Osteoblast (primary cell): ENCODE data around the gene MEF2A. TPM values are rescaled to one million over a fixed set of nuclear protein-coding genes. Genes with fewer than 3 reads are reported as not detected.
A peak's percentile ranks its signal among the peaks of the same experiment; 100 is the strongest.

Source experiments
- DNase-seq: peaks from one replicate; pipeline ENCODE4 v3.0.0; 2011; ENCODE audit warnings: low spot score, mixed read lengths; ENCODE audit not compliant: insufficient read length; ENCODE audit errors: missing footprints
- H2AFZ ChIP-seq: 2 replicates; pipeline ENCODE4 v1.6.0; 2011; ENCODE audit warnings: mild to moderate bottlenecking, low read length
- H3K27ac ChIP-seq: 2 replicates; pipeline ENCODE4 v1.5.1; 2011; ENCODE audit warnings: mild to moderate bottlenecking, low read depth, low read length, moderate library complexity
- H3K27me3 ChIP-seq: 2 replicates; pipeline ENCODE4 v1.6.0; 2012; ENCODE audit warnings: mild to moderate bottlenecking, control low read depth, inconsistent platforms, low read length, moderate library complexity; ENCODE audit not compliant: insufficient read depth
- H3K36me3 ChIP-seq: 2 replicates; pipeline ENCODE4 v1.5.1; 2011; ENCODE audit warnings: mild to moderate bottlenecking, low read length, control low read depth, moderate library complexity; ENCODE audit not compliant: insufficient read depth
- H3K4me1 ChIP-seq: 2 replicates; pipeline ENCODE4 v1.5.1; 2011; ENCODE audit warnings: mild to moderate bottlenecking, low read length, control low read depth, moderate library complexity; ENCODE audit not compliant: insufficient read depth
- H3K4me2 ChIP-seq: 2 replicates; pipeline ENCODE4 v1.6.0; 2011; ENCODE audit warnings: mild to moderate bottlenecking, low read length; ENCODE audit not compliant: insufficient read depth
- H3K4me3 ChIP-seq: fragments of 200-600 bp; sonication (generic); 3 replicates; pipeline ENCODE4 v1.5.1; 2012; ENCODE audit warnings: mild to moderate bottlenecking, low read length, inconsistent platforms; ENCODE audit not compliant: insufficient read depth
- H3K79me2 ChIP-seq: 2 replicates; pipeline ENCODE4 v1.6.0; 2012; ENCODE audit warnings: mild to moderate bottlenecking, low read length, control low read depth, inconsistent platforms; ENCODE audit not compliant: insufficient read depth
- H3K9me3 ChIP-seq: 2 replicates; pipeline ENCODE4 v1.5.1; 2011; ENCODE audit warnings: low read depth, low read length, control low read depth
- H4K20me1 ChIP-seq: 2 replicates; pipeline ENCODE4 v1.6.0; 2012; ENCODE audit warnings: mild to moderate bottlenecking, low read length, control low read depth; ENCODE audit not compliant: insufficient read depth
- CTCF ChIP-seq: IDR thresholded peaks from 2 replicates; pipeline ENCODE4 v1.5.1; 2011; ENCODE audit warnings: mild to moderate bottlenecking, low read depth, low read length, moderate library complexity; ENCODE audit errors: extremely low read depth
- total RNA-seq: library from RNA; depleted of rRNA; stranded (reverse); fragments of >200 nt; gene quantifications from 2 replicates; pipeline ENCODE4 v1.2.3, GENCODE V29; 2012

Gene MEF2A
- total RNA-seq, 1 donor: 55.4 TPM

- DNase-seq: no peak
- no peaks in the 10 kb centered on the region for H3K9me3 ChIP-seq
- no peaks in the 10 kb centered on the region for H4K20me1 ChIP-seq
- no peak overlapping the region for H2AFZ ChIP-seq
- H3K4me2 ChIP-seq: no peak overlapping the region
- H3K36me3 ChIP-seq: peaks cover 11% of the 10 kb centered on the region
- peaks cover 4% of the 10 kb centered on the region for H3K79me2 ChIP-seq
- H3K27me3 ChIP-seq: no peaks in the 10 kb centered on the region
- TF ChIP-seq CTCF: no peak
- no peak overlapping the region for H3K4me3 ChIP-seq
- H3K27ac ChIP-seq: no peak overlapping the region
- H3K4me1 ChIP-seq: peaks cover 6% of the 10 kb centered on the region
These were observed 161.5 kb downstream of the MEF2A start for GRCh38 chr15:99727330-99727729.

- Histone ChIP-seq H3K36me3 (peaks cover 11% of the 10 kb centered on the region), H3K4me1 (peaks cover 7% of the 10 kb centered on the region), H4K20me1 (no peaks in the 10 kb centered on the region), H3K4me2 (no peak overlapping the region), H3K27ac (no peak overlapping the region), H3K4me3 (no peak overlapping the region), H2AFZ (no peak overlapping the region), H3K27me3 (no peaks in the 10 kb centered on the region), H3K79me2 (peaks cover 4% of the 10 kb centered on the region), H3K9me3 (no peaks in the 10 kb centered on the region)
- DNase-seq: no peak
- TF ChIP-seq CTCF: no peak
These were observed 161.9 kb downstream of the MEF2A start for GRCh38 chr15:99727733-99728132.

- Histone ChIP-seq H3K79me2 (peaks cover 4% of the 10 kb centered on the region), H3K27me3 (no peaks in the 10 kb centered on the region), H3K9me3 (no peaks in the 10 kb centered on the region), H3K27ac (no peak overlapping the region), H3K36me3 (peaks cover 11% of the 10 kb centered on the region), H3K4me2 (no peak overlapping the region), H4K20me1 (no peaks in the 10 kb centered on the region), H2AFZ (no peak overlapping the region), H3K4me1 (peaks cover 7% of the 10 kb centered on the region), H3K4me3 (no peak overlapping the region)
- no peak for DNase-seq
- TF ChIP-seq CTCF: no peak
These were observed 163.1 kb downstream of the MEF2A start for GRCh38 chr15:99728916-99729315.

- TF ChIP-seq CTCF: no peak
- H3K36me3 ChIP-seq: peaks cover 11% of the 10 kb centered on the region
- DNase-seq: no peak
- no peaks in the 10 kb centered on the region for H3K9me3 ChIP-seq
- H4K20me1 ChIP-seq: no peaks in the 10 kb centered on the region
- H2AFZ ChIP-seq: no peak overlapping the region
- H3K27me3 ChIP-seq: no peaks in the 10 kb centered on the region
- H3K79me2 ChIP-seq: peaks cover 4% of the 10 kb centered on the region
- peaks cover 7% of the 10 kb centered on the region for H3K4me1 ChIP-seq
- no peak overlapping the region for H3K4me3 ChIP-seq
- peak overlapping the region; percentile 9 for H3K4me2 ChIP-seq
- H3K27ac ChIP-seq: no peak overlapping the region
These were observed 163.5 kb downstream of the MEF2A start for GRCh38 chr15:99729327-99729726.
